GM20000 (cell line): Measurements from ENCODE around the gene ELF5.

Source experiments
- DNase-seq: peaks from one replicate; pipeline ENCODE4 v3.0.0; 2012; ENCODE audit warnings: low spot score
- TF ChIP-seq, protein P1 (sequence below): IDR thresholded peaks from 2 replicates; pipeline ENCODE4 v1.5.1; 2012; ENCODE audit warnings: mild to moderate bottlenecking, control low read depth; ENCODE audit errors: extremely low read depth, missing control alignments

The ELF5 gene

DNA sequence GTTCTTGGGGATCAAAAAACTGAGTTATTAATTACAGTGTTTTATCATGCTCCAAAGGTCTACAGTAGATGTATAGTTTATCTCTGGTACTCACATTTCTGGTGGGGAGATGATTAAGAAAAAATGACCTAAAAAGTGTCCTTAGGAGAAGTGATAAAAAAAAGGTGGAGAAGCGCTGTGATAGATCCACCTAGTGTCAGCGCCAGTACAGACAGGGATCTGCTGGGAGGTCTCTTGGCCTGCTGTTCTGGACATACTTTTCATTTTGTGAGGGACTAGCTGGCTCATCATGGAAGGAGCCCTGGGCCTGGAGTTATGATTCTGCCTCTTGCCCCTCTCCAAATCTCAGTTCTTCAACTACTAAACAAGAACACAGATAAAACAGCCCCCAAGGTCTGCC is 2.9 kb downstream of the ELF5 start:
- DNase-seq = no peak
- TF ChIP-seq, protein P1, sequence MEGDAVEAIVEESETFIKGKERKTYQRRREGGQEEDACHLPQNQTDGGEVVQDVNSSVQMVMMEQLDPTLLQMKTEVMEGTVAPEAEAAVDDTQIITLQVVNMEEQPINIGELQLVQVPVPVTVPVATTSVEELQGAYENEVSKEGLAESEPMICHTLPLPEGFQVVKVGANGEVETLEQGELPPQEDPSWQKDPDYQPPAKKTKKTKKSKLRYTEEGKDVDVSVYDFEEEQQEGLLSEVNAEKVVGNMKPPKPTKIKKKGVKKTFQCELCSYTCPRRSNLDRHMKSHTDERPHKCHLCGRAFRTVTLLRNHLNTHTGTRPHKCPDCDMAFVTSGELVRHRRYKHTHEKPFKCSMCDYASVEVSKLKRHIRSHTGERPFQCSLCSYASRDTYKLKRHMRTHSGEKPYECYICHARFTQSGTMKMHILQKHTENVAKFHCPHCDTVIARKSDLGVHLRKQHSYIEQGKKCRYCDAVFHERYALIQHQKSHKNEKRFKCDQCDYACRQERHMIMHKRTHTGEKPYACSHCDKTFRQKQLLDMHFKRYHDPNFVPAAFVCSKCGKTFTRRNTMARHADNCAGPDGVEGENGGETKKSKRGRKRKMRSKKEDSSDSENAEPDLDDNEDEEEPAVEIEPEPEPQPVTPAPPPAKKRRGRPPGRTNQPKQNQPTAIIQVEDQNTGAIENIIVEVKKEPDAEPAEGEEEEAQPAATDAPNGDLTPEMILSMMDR = no peak

DNA sequence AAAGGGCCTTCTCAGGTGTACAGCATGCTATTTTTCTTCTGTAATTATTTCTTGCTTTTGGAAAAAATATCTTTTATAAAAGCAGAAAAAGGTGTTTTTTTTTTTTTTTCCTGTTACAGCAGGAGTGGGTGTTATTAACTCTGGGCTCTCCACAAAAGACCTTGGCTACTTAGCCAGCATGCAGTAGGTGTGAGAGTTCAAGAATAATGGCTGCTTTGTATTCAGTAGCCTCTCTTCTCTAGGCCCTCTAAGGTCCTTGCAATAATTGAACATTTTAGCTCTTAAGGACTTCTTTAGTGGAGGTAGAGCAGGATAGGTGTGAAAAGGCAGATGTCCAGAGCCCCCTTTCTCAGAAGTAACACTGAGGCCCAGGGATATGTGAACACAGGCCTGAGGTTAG is 3.4 kb downstream of the ELF5 start:
- TF ChIP-seq, protein P1 = no peak
- no peak for DNase-seq

DNA sequence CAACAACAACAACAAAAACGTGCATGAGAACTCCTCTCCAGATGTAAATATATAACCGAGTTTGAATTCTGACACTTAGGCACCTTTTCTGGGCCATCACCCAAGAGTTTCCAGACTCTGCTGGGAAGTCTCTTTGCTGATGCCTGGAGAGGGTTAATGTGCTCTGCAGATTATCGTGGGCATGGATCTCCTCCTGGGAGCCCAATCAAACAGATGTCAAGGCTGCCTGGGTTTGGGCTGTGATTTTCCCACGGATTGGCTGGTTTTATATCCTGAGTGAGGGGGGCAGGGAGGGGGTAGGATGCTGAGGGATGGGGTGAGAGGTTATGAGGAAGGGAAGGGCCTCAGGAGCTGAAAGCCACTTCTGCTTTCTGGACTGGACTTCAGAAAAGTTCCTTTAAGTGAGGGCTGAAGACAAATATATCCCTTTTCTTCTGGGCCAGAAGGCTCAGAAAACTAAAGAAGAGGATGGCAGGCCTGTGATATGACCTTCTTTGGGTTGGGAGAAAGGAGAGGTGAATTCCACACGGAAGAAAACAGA is 4.2 kb downstream of the ELF5 start:
- TF ChIP-seq, protein P1 = no peak

DNA sequence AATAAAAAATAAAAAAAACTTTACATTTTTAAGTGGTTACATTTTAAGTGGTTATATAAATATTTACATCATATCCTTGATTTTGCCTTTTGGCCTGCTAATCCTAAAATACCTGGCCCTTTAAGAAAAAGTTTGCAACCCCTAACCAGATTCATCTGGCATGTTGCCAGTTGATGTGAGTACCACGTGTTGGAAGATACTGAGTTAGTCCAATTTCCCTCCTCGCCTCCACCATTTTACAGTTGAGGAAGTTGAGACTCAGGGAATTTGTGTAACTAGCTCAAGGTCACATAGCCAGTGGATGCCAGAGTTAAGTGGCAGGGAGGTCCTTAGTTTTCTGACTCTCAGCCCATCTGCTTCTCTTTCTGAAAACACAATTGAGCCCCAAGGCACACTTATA is 5.1 kb downstream of the ELF5 start:
- no peak for DNase-seq
- TF ChIP-seq, protein P1 = no peak

More for the DNA sequence above, 4.2 kb downstream of the ELF5 start:
- no peak for DNase-seq

DNA sequence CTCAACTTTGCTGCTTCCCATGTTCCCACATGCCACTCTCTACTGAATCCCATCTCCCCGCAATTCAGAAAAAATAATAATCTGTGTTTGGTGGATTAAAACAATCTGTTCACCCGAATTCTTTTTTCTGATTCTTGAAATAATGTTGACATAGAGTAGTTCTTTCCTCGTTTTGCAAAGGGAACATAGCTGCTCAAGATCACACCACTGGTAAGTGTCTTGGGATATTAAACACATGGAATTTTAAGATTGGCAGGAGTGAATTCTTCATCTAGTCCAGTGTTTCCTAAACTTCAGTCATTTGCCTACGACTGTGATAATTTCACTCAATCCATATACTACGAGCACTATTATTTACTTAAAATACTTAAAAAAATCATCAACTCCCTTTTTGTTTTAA is 6.0 kb downstream of the ELF5 start:
- TF ChIP-seq, protein P1 = no peak
- DNase-seq = no peak

DNA sequence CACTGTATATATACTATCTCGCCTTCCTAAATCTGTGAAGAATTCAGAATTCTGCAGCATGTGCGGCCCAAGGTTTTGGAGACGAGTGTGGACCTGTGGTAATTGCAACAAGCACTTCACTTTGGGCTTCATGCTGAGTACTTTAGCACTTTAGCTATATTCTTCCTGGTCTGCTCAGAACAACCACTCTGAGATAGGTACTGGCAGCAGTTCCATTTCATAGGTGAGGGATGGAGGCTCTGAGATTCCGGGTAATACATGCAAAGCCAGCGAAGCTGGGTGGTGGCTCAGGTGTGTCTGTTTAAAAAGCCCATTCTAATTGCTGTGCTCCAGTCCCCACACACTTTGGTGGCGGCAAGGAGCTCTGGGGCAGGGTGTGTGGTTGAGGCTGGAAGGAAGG is 6.4 kb downstream of the ELF5 start:
- no peak for DNase-seq
- TF ChIP-seq, protein P1 = no peak

DNA sequence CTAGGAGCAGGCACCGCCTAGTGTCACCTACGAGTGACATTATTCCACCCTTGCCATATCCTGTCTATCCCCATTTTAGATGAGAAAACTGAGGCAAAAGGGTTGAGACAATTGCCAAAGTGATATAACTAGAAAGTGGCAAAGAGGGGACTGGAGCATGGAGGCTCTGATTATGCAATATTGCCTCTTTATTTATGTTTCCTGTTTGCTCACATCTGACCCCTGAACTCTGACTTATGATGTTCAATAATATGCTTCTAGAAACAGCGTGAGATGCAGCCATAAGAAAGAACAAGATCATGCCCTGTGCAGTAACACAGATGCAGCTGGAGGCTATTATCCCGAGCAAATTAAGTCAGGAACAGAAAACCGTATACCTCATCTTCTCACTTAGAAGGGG is 7.7 kb downstream of the ELF5 start:
- TF ChIP-seq, protein P1 = no peak
- no peak for DNase-seq
